SH-SY5Y (cell line): ENCODE data around the gene GDAP1L1.

ENCODE experiments used
- GATA2 ChIP-seq: IDR thresholded peaks from 2 replicates; pipeline ENCODE4 v1.6.1; 2011; ENCODE audit warnings: mild to moderate bottlenecking, low read depth, low read length
- GATA3 ChIP-seq: IDR thresholded peaks from 2 replicates; pipeline ENCODE4 v1.6.1; 2011; ENCODE audit warnings: low read depth, mild to moderate bottlenecking, low read length, moderate library complexity

DNA sequence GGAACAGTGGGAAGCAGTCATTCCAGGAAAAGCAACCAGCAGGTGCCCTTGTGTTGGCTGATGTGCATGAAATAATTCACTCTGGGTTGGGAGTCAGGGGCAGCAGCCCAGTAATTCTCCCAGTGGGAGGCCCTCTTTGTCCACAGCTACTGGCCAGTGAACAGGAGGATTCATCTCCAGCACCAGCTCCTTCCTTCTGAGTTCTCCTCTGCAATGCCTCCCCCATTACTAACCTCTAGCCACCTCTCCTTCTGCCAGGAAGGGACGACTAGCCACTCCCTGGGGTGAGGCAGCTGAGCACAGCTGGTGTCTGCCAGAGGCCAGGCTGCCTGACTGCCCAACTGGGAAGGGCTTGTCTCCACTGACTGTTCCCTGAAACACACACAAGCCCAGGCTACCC lies 77.2 kb downstream of the GDAP1L1 start:
- TF ChIP-seq GATA2 (no peak), GATA3 (no peak)
